Measurements from ENCODE around the gene C2orf76. TPM values are rescaled to one million over a fixed set of nuclear protein-coding genes. Genes with fewer than 3 reads are reported as not detected.

C2orf76 gene
- polyA plus RNA-seq, 2 of the 4 experiments (the other 2 are of a cell fraction) = 16.6 to 34.3 TPM

- WGBS (ENCODE audit: missing lambda C conversion rate) = 91% methylated on average over 5 of the region's 5 CpGs
- Histone ChIP-seq H3K27ac (peak overlapping the region in 1 of 2 experiments; percentile 0; a peak in 1 of 6 replicates), H3K4me1 (peaks cover 23% of the 10 kb centered on the region), H3K9me3 (no peaks in the 10 kb centered on the region), H3K4me3 (no peak overlapping the region), H3K4me2 (no peak overlapping the region)
- DNase-seq (ENCODE audit: low read depth in 1 of 2, low spot score in 1 of 2) (no peak), FAIRE-seq (no peak), ATAC-seq (no peak)
- POLR2A ChIA-PET = no interaction called here
- CTCF ChIA-PET = interaction anchor here (1.0 to 1.9 kb wide), 6 partner anchors 11 to 395 kb away, joined by 3 to 8 read pairs (median 5); no protein-coding TSS in a partner anchor
- TF ChIP-seq HOXA7 (CRISPR knock-in tag; IDR thresholded peaks at IDR 0.05) (no peak), BCL3 (IDR thresholded peaks at IDR 0.05) (no peak), ZC3H11A (IDR thresholded peaks at IDR 0.05) (no peak), REST (IDR thresholded peaks at IDR 0.05) (no peak)
Measured at GRCh38 chr2:119259296-119259860, 107.3 kb downstream of the C2orf76 start.

- 93% methylated on average over 9 of the region's 9 CpGs for WGBS (ENCODE audit: missing lambda C conversion rate)
- FAIRE-seq (no peak), ATAC-seq (no peak), DNase-seq (ENCODE audit: low read depth in 1 of 2, low spot score in 1 of 2) (no peak)
- H3K4me3 ChIP-seq = no peak overlapping the region
- H3K4me1 ChIP-seq = peaks cover 45% of the 10 kb centered on the region
- no peaks in the 10 kb centered on the region for H3K9me3 ChIP-seq
- H3K4me2 ChIP-seq = no peak overlapping the region
- TF ChIP-seq HDAC2 (IDR thresholded peaks at IDR 0.05) (no peak), ZNF302 (CRISPR knock-in tag; IDR thresholded peaks at IDR 0.05) (no peak), SREBF2 (IDR thresholded peaks at IDR 0.05) (no peak), EHMT2 (IDR thresholded peaks at IDR 0.05; ENCODE audit: low read depth) (no peak), ZSCAN20 (CRISPR knock-in tag; IDR thresholded peaks at IDR 0.05) (no peak), ZC3H11A (IDR thresholded peaks at IDR 0.05) (no peak), ESRRA (IDR thresholded peaks at IDR 0.05; ENCODE audit: borderline replicate concordance, low read length) (no peak), FOXS1 (CRISPR knock-in tag; IDR thresholded peaks at IDR 0.05) (no peak), TP53 (CRISPR knock-in tag; IDR thresholded peaks at IDR 0.05) (no peak), MYC (IDR thresholded peaks at IDR 0.05; ENCODE audit: borderline replicate concordance, low read length) (no peak), NPAS2 (CRISPR knock-in tag; IDR thresholded peaks at IDR 0.05; ENCODE audit: borderline replicate concordance) (no peak), HOXA7 (CRISPR knock-in tag; IDR thresholded peaks at IDR 0.05) (no peak), RAD21 (conservative IDR thresholded peaks at IDR 0.05 in 1 of 2, IDR thresholded peaks at IDR 0.05 in 1 of 2) (no peak), USF2 (IDR thresholded peaks at IDR 0.05) (no peak)
- TF ChIP-seq, protein P1, sequence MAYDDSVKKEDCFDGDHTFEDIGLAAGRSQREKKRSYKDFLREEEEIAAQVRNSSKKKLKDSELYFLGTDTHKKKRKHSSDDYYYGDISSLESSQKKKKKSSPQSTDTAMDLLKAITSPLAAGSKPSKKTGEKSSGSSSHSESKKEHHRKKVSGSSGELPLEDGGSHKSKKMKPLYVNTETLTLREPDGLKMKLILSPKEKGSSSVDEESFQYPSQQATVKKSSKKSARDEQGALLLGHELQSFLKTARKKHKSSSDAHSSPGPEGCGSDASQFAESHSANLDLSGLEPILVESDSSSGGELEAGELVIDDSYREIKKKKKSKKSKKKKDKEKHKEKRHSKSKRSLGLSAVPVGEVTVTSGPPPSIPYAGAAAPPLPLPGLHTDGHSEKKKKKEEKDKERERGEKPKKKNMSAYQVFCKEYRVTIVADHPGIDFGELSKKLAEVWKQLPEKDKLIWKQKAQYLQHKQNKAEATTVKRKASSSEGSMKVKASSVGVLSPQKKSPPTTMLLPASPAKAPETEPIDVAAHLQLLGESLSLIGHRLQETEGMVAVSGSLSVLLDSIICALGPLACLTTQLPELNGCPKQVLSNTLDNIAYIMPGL (CRISPR knock-in tag; IDR thresholded peaks at IDR 0.05; ENCODE audit: borderline replicate concordance) = no peak
- ChIA-PET POLR2A (no interaction called here), CTCF (interaction anchor here (1.4 kb wide), 1 partner anchor 39 kb away, joined by 4 read pairs; no protein-coding TSS in a partner anchor)
- peak overlapping the region; percentile 79 to 93; a peak in 3 of 6 replicates for H3K27ac ChIP-seq
Measured at GRCh38 chr2:119257198-119257597, 109.4 kb downstream of the C2orf76 start.

Measured in A549 (cell line).